ENCODE results near the gene GLB1L2. TPM values are rescaled to one million over a fixed set of nuclear protein-coding genes. Genes with fewer than 3 reads are reported as not detected.

Gene GLB1L2
- total RNA-seq, 1 donor from 2014 or later: 0.39 TPM

GRCh38 chr11:134405436-134405835 is 73.6 kb downstream of the GLB1L2 start:
- no peak for DNase-seq (ENCODE audit: low read depth in 2 of 2)

GRCh38 chr11:134405841-134406240 is 74.1 kb downstream of the GLB1L2 start:
- DNase-seq (ENCODE audit: low read depth in 2 of 2): no peak

GRCh38 chr11:134406264-134407185 is 74.7 kb downstream of the GLB1L2 start:
- DNase-seq (ENCODE audit: low read depth in 2 of 2): no peak

GRCh38 chr11:134407321-134407828 is 75.6 kb downstream of the GLB1L2 start:
- no peak for DNase-seq (ENCODE audit: low read depth in 2 of 2)

GRCh38 chr11:134407923-134408322 is 76.1 kb downstream of the GLB1L2 start:
- DNase-seq (ENCODE audit: low read depth in 2 of 2): no peak

- DNase-seq (ENCODE audit: low read depth in 2 of 2): no peak
Observed at GRCh38 chr11:134409552-134410429, 78.0 kb downstream of the GLB1L2 start.

- DNase-seq (ENCODE audit: low read depth in 2 of 2): no peak
Observed at GRCh38 chr11:134410766-134411165, 79.0 kb downstream of the GLB1L2 start.

- no peak for DNase-seq (ENCODE audit: low read depth in 2 of 2)
Observed at GRCh38 chr11:134412203-134413042, 80.6 kb downstream of the GLB1L2 start, which contains the start of gene B3GAT1. Gene B3GAT1 (minus strand): TSS chr11:134412242. CDS start chr11:134387659, 24,583 bp downstream.

GRCh38 chr11:134413043-134413825 is 81.4 kb downstream of the GLB1L2 start:
- DNase-seq (ENCODE audit: low read depth in 2 of 2): no peak

GRCh38 chr11:134413826-134414731 is 82.3 kb downstream of the GLB1L2 start:
- DNase-seq (ENCODE audit: low read depth in 2 of 2): no peak

- DNase-seq (ENCODE audit: low read depth in 2 of 2): no peak
Observed at GRCh38 chr11:134414766-134415765, 83.3 kb downstream of the GLB1L2 start.

- DNase-seq (ENCODE audit: low read depth in 2 of 2): no peak
Observed at GRCh38 chr11:134416726-134417125, 84.9 kb downstream of the GLB1L2 start.

- DNase-seq (ENCODE audit: low read depth in 2 of 2): peak in 1 of 2 donors; percentile 21
Observed at GRCh38 chr11:134417871-134418840, 86.4 kb downstream of the GLB1L2 start.

- DNase-seq (ENCODE audit: low read depth in 2 of 2): no peak
Observed at GRCh38 chr11:134423106-134423505, 91.3 kb downstream of the GLB1L2 start.

GRCh38 chr11:134425413-134425812 is 93.6 kb downstream of the GLB1L2 start:
- no peak for DNase-seq (ENCODE audit: low read depth in 2 of 2)
